CD14-positive monocyte (primary cell): ENCODE measurements around the gene KIAA1328. TPM values are rescaled to one million over a fixed set of nuclear protein-coding genes. Genes with fewer than 3 reads are reported as not detected.
A peak's percentile ranks its signal among the peaks of the same experiment; 100 is the strongest.

ENCODE experiments used
- DNase-seq, 3 donors: peaks; one replicate each; pipeline ENCODE4 v3.0.0-alpha.2; 2011 to 2022
- H2AFZ ChIP-seq: 2 replicates; pipeline ENCODE4 v1.6.0; 2012; ENCODE audit warnings: mild to moderate bottlenecking, low read depth, low read length, inconsistent platforms; ENCODE audit not compliant: insufficient read depth, poor library complexity, severe bottlenecking
- H3K27ac ChIP-seq, 2 donors: 1 replicate in 1 of 2; 2 replicates in 1 of 2; pipeline ENCODE4 v1.5.1; 2012 to 2013; ENCODE audit warnings: low read length in 2 of 2, control low read depth in 1 of 2, inconsistent platforms in 1 of 2, low read depth in 1 of 2, mild to moderate bottlenecking in 1 of 2
- H3K27me3 ChIP-seq, 2 donors: one replicate each; pipeline versions ENCODE4 v1.6.0 to v1.6.1; 2011 to 2013; ENCODE audit warnings: low read length in 2 of 2; ENCODE audit not compliant: control insufficient read depth in 2 of 2, insufficient read depth in 2 of 2
- H3K36me3 ChIP-seq, 2 donors: replicated peaks in 1 of 2; 1 replicate in 1 of 2; 2 replicates in 1 of 2; pipeline versions ENCODE4 v1.5.1 to v1.6.1; 2012 to 2013; ENCODE audit warnings: low read length in 2 of 2, control low read depth in 1 of 2, inconsistent platforms in 1 of 2, mild to moderate bottlenecking in 1 of 2; ENCODE audit not compliant: insufficient read depth in 2 of 2, control insufficient read depth in 1 of 2
- H3K4me1 ChIP-seq, 2 donors: 1 replicate in 1 of 2; 2 replicates in 1 of 2; pipeline versions ENCODE4 v1.5.1 to v1.6.1; 2012 to 2013; ENCODE audit warnings: low read length in 2 of 2, control low read depth in 1 of 2, inconsistent platforms in 1 of 2, mild to moderate bottlenecking in 1 of 2, moderate library complexity in 1 of 2; ENCODE audit not compliant: insufficient read depth in 2 of 2, control insufficient read depth in 1 of 2
- H3K4me2 ChIP-seq: replicated peaks from 2 replicates; pipeline ENCODE3; 2012; ENCODE audit warnings: low read length, moderate library complexity, mild to moderate bottlenecking; ENCODE audit not compliant: poor library complexity, severe bottlenecking; ENCODE audit errors: extremely low read depth
- H3K4me3 ChIP-seq, 3 experiments: fragments of 200-600 bp in 1 of 3; sonication (generic) in 1 of 3; replicated peaks in 1 of 3; 1 replicate in 2 of 3; 2 replicates in 1 of 3; pipeline ENCODE4 v1.5.1; 2011 to 2013; ENCODE audit warnings: low read length in 3 of 3, mild to moderate bottlenecking in 3 of 3, control low read depth in 2 of 3, low read depth in 2 of 3, inconsistent platforms in 1 of 3, moderate library complexity in 1 of 3
- H3K79me2 ChIP-seq: 2 replicates; pipeline ENCODE4 v1.6.0; 2012; ENCODE audit warnings: mild to moderate bottlenecking, control low read depth, inconsistent platforms, low read length, moderate library complexity; ENCODE audit not compliant: insufficient read depth
- H3K9ac ChIP-seq: 2 replicates; pipeline ENCODE4 v1.6.0; 2017; ENCODE audit warnings: low read length, mild to moderate bottlenecking; ENCODE audit not compliant: insufficient read depth, poor library complexity, severe bottlenecking
- H3K9me3 ChIP-seq, 2 donors: replicated peaks in 1 of 2; 1 replicate in 1 of 2; 2 replicates in 1 of 2; pipeline versions ENCODE4 v1.5.1 to v1.6.1; 2012 to 2013; ENCODE audit warnings: low read length in 2 of 2, control low read depth in 1 of 2; ENCODE audit not compliant: control insufficient read depth in 1 of 2, insufficient read depth in 1 of 2
- H4K20me1 ChIP-seq: 2 replicates; pipeline ENCODE4 v1.6.0; 2012; ENCODE audit warnings: mild to moderate bottlenecking, low read length, control low read depth, moderate library complexity; ENCODE audit not compliant: insufficient read depth
- H3K27ac Mint-ChIP-seq, 7 donors: one replicate each; pipeline ENCODE4 v1.8.0; 2020; ENCODE audit warnings: mild to moderate bottlenecking in 7 of 7, mixed read lengths in 7 of 7, moderate library complexity in 6 of 7, inconsistent platforms in 2 of 7
- H3K27me3 Mint-ChIP-seq, 3 donors: one replicate each; pipeline ENCODE4 v1.8.0; 2021 to 2022; ENCODE audit warnings: low read depth in 3 of 3, mild to moderate bottlenecking in 3 of 3, mixed read lengths in 3 of 3, moderate library complexity in 3 of 3, inconsistent platforms in 1 of 3
- H3K36me3 Mint-ChIP-seq, 2 donors: one replicate each; pipeline ENCODE4 v1.8.0; 2020; ENCODE audit warnings: mixed read lengths in 2 of 2, inconsistent platforms in 1 of 2, mild to moderate bottlenecking in 1 of 2
- H3K4me1 Mint-ChIP-seq: one replicate; pipeline ENCODE4 v1.8.0; 2020; ENCODE audit warnings: mild to moderate bottlenecking, mixed read lengths
- H3K4me3 Mint-ChIP-seq, 2 donors: one replicate each; pipeline ENCODE4 v1.8.0; 2020; ENCODE audit warnings: mild to moderate bottlenecking in 2 of 2, mixed read lengths in 2 of 2, moderate library complexity in 1 of 2
- H3K9me3 Mint-ChIP-seq, 7 donors: one replicate each; pipeline ENCODE4 v1.8.0; 2020 to 2022; ENCODE audit warnings: mixed read lengths in 7 of 7, mild to moderate bottlenecking in 6 of 7, moderate library complexity in 6 of 7, inconsistent platforms in 2 of 7
- WGBS: methylation state at CpG from one replicate; pipeline ENCODE4 v1.1.5; 2013; ENCODE audit warnings: missing lambda C conversion rate; ENCODE audit not compliant: insufficient coverage; 5-methylcytosine and 5-hydroxymethylcytosine counted together
- intact Hi-C, 2 donors: fragments of 100-400 bp; cut with micrococcal nuclease; formaldehyde crosslinking; loops; one replicate each; pipeline versions ENCODE4 v1.15.0 to v1.15.1; 2023
- polyA plus RNA-seq, 3 donors: library from polyadenylated mRNA; depleted of rRNA in 1 of 3; unstranded in 2 of 3; stranded (reverse) in 1 of 3; fragments of 300-500 nt in 2 of 3; fragments of >200 nt in 1 of 3; fragmentation: Illumina TruSeq in 2 of 3; gene quantifications; 1 replicate in 2 of 3; 2 replicates in 1 of 3; pipeline ENCODE4 v1.2.3, GENCODE V29; 2012 to 2021
- TF ChIP-seq, protein P1 (sequence below): fragments of 200-600 bp; IDR thresholded peaks from one replicate; pipeline ENCODE4 v1.8.0; 2022; ENCODE audit warnings: antibody characterized with exemption, mild to moderate bottlenecking

KIAA1328 gene
- polyA plus RNA-seq, 3 donors = 3.7 to 3.9 (median 3.8) TPM

DNA sequence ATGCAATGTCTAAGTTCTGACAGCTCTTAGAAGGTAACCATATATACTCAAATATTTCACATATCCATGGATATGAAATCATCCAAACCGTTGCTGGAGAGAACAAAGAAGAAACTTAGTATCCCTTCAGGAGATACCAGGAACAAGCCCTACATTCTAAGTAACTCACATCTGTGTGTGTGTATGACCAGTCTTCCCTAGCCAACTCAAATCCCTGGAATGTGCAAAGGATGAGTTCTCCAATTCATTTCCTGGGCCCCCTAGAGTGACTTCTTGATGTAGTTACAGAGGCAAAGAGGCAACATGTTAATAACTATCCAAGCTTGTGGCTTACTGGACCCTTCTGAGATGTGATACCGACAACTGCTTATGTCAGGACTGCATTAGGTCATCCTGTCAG is 20.2 kb upstream of the KIAA1328 start:
- Histone ChIP-seq H3K27ac (no peak overlapping the region), H3K4me1 (no peaks in the 10 kb centered on the region), H4K20me1 (no peaks in the 10 kb centered on the region), H3K4me3 (no peak overlapping the region), H3K36me3 (peaks cover 32 to 76% of the 10 kb centered on the region in 2 donors), H3K79me2 (no peaks in the 10 kb centered on the region), H3K4me2 (no peak overlapping the region), H3K9ac (no peak overlapping the region), H2AFZ (no peak overlapping the region), H3K9me3 (no peaks in the 10 kb centered on the region), H3K27me3 (no peaks in the 10 kb centered on the region)
- H3K27me3 Mint-ChIP-seq = peaks cover 0 to 2% (median 0%) of the 10 kb centered on the region in 3 donors
- DNase-seq = no peak
- 100% methylated on average over 1 of the region's 2 CpGs for WGBS
- H3K27ac Mint-ChIP-seq = no peak overlapping the region
- H3K36me3 Mint-ChIP-seq = peaks cover 52 to 68% of the 10 kb centered on the region in 2 donors
- intact Hi-C loops = no loop called here
- TF ChIP-seq, protein P1, sequence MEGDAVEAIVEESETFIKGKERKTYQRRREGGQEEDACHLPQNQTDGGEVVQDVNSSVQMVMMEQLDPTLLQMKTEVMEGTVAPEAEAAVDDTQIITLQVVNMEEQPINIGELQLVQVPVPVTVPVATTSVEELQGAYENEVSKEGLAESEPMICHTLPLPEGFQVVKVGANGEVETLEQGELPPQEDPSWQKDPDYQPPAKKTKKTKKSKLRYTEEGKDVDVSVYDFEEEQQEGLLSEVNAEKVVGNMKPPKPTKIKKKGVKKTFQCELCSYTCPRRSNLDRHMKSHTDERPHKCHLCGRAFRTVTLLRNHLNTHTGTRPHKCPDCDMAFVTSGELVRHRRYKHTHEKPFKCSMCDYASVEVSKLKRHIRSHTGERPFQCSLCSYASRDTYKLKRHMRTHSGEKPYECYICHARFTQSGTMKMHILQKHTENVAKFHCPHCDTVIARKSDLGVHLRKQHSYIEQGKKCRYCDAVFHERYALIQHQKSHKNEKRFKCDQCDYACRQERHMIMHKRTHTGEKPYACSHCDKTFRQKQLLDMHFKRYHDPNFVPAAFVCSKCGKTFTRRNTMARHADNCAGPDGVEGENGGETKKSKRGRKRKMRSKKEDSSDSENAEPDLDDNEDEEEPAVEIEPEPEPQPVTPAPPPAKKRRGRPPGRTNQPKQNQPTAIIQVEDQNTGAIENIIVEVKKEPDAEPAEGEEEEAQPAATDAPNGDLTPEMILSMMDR = no peak
- H3K9me3 Mint-ChIP-seq = peaks cover 0 to 4% (median 0%) of the 10 kb centered on the region in 7 donors
- no peak overlapping the region for H3K4me3 Mint-ChIP-seq
- peaks cover 2% of the 10 kb centered on the region for H3K4me1 Mint-ChIP-seq

- Histone ChIP-seq H2AFZ (no peak overlapping the region), H3K27ac (no peak overlapping the region), H3K27me3 (no peaks in the 10 kb centered on the region), H3K9me3 (no peaks in the 10 kb centered on the region), H3K36me3 (peaks cover 23 to 74% of the 10 kb centered on the region in 2 donors), H4K20me1 (no peaks in the 10 kb centered on the region), H3K9ac (no peak overlapping the region), H3K4me1 (no peaks in the 10 kb centered on the region), H3K4me2 (no peak overlapping the region), H3K4me3 (no peak overlapping the region), H3K79me2 (no peaks in the 10 kb centered on the region)
- Mint-ChIP-seq H3K4me1 (peaks cover 2% of the 10 kb centered on the region), H3K36me3 (peaks cover 46 to 62% of the 10 kb centered on the region in 2 donors), H3K4me3 (no peak overlapping the region), H3K9me3 (no peaks in the 10 kb centered on the region), H3K27me3 (no peaks in the 10 kb centered on the region), H3K27ac (peak overlapping the region in 1 of 7 donors; percentile 16)
- intact Hi-C loops = loop anchor here in 1 of 2 donors (10.0 kb wide), 1 partner anchor 795 kb away; no protein-coding TSS in a partner anchor
- DNase-seq = peak; percentile 32 to 65 (median 62)
- TF ChIP-seq, protein P1 = peak; percentile 85
- WGBS = no CpG with 5 or more reads among the region's 6 CpGs
Observed at GRCh38 chr18:36809590-36810381, 19.1 kb upstream of the KIAA1328 start.
